SH-SY5Y (cell line): ENCODE measurements around the gene ANO10.

Experiments used
- GATA2 ChIP-seq: IDR thresholded peaks from 2 replicates; pipeline ENCODE4 v1.6.1; 2011; ENCODE audit warnings: mild to moderate bottlenecking, low read depth, low read length
- GATA3 ChIP-seq: IDR thresholded peaks from 2 replicates; pipeline ENCODE4 v1.6.1; 2011; ENCODE audit warnings: low read depth, mild to moderate bottlenecking, low read length, moderate library complexity

- TF ChIP-seq GATA3 (no peak), GATA2 (no peak)
Measured at GRCh38 chr3:43618142-43618541, 3.7 kb downstream of the ANO10 start.
